ENCODE data around the gene FZR1.

DNA sequence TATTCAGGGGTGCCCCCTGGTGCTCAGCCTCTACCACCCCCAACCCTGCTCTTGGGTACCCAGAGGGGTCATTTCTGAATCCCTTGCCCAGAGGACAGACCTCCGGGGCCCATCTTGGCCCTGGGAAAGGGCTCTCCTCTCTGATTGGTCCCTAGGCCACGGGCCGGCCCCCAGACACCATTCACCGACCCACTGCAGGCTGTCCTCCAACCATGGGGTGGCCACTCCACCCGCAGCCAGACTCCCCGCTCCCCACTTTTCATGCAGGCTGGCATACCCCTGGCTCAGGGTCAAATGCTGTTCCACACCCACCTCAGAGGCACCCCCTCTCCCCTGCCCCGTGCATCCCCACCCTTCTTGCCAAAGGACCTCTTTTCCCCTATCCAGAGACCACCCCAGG, 40.6 kb upstream of the FZR1 start:
- TF ChIP-seq, protein P1, sequence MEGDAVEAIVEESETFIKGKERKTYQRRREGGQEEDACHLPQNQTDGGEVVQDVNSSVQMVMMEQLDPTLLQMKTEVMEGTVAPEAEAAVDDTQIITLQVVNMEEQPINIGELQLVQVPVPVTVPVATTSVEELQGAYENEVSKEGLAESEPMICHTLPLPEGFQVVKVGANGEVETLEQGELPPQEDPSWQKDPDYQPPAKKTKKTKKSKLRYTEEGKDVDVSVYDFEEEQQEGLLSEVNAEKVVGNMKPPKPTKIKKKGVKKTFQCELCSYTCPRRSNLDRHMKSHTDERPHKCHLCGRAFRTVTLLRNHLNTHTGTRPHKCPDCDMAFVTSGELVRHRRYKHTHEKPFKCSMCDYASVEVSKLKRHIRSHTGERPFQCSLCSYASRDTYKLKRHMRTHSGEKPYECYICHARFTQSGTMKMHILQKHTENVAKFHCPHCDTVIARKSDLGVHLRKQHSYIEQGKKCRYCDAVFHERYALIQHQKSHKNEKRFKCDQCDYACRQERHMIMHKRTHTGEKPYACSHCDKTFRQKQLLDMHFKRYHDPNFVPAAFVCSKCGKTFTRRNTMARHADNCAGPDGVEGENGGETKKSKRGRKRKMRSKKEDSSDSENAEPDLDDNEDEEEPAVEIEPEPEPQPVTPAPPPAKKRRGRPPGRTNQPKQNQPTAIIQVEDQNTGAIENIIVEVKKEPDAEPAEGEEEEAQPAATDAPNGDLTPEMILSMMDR (conservative IDR thresholded peaks at IDR 0.05; ENCODE audit: low read depth in 2 of 2) = 0 out of 4 replicates have a peak, but pooled peaks of 1 of the 2 experiments have one; percentile 6
- no peak for TF ChIP-seq EZH2phosphoT487 (IDR thresholded peaks at IDR 0.05; ENCODE audit: unreplicated experiment)
- no peak for TF ChIP-seq EZH2 (IDR thresholded peaks at IDR 0.05; ENCODE audit: low read depth, unreplicated experiment)
